Natural killer cell (primary cell): Measurements from ENCODE around the gene SPDEF. TPM values are rescaled to one million over a fixed set of nuclear protein-coding genes. Genes with fewer than 3 reads are reported as not detected.

Source experiments
- ATAC-seq, 3 donors: fragments of 150-1000 bp in 2 of 3; fragments of 200-7000 bp in 1 of 3; cut with Tn5 transposase; 1 replicate in 1 of 3; 2 replicates in 2 of 3; pipeline ENCODE4 v1.10.0; 2021; ENCODE audit warnings: mild to moderate bottlenecking in 2 of 3, moderate library complexity in 2 of 3
- DNase-seq, 2 donors: peaks; one replicate each; pipeline versions ENCODE4 v3.0.0 to v3.0.0-alpha.2; 2013 to 2021; ENCODE audit warnings: mixed read lengths in 1 of 2
- H3K27ac ChIP-seq: one replicate; pipeline ENCODE4 v1.5.1; 2013; ENCODE audit warnings: mild to moderate bottlenecking, low read length
- H3K27me3 ChIP-seq: one replicate; pipeline ENCODE4 v1.6.1; 2013; ENCODE audit warnings: low read length; ENCODE audit not compliant: control insufficient read depth, insufficient read depth
- H3K36me3 ChIP-seq: one replicate; pipeline ENCODE4 v1.6.1; 2013; ENCODE audit warnings: low read length; ENCODE audit not compliant: control insufficient read depth, insufficient read depth
- H3K4me1 ChIP-seq: one replicate; pipeline ENCODE4 v1.6.1; 2013; ENCODE audit warnings: low read length; ENCODE audit not compliant: control insufficient read depth, insufficient read depth
- H3K4me3 ChIP-seq: one replicate; pipeline ENCODE4 v1.5.1; 2013; ENCODE audit warnings: low read length
- H3K9me3 ChIP-seq: one replicate; pipeline ENCODE4 v1.6.1; 2013; ENCODE audit warnings: low read length; ENCODE audit not compliant: control insufficient read depth, insufficient read depth
- H3K27ac Mint-ChIP-seq, 2 donors: one replicate each; pipeline ENCODE4 v1.8.0; 2022; ENCODE audit warnings: mild to moderate bottlenecking in 2 of 2, mixed read lengths in 2 of 2, moderate library complexity in 1 of 2
- H3K27me3 Mint-ChIP-seq, 2 donors: one replicate each; pipeline ENCODE4 v1.8.0; 2022; ENCODE audit warnings: low read depth in 2 of 2, mixed read lengths in 2 of 2
- H3K36me3 Mint-ChIP-seq: one replicate; pipeline ENCODE4 v1.8.0; 2022; ENCODE audit warnings: mixed read lengths
- H3K4me1 Mint-ChIP-seq, 2 donors: one replicate each; pipeline ENCODE4 v1.8.0; 2022; ENCODE audit warnings: mixed read lengths in 2 of 2
- H3K4me3 Mint-ChIP-seq: one replicate; pipeline ENCODE4 v1.8.0; 2022; ENCODE audit warnings: mild to moderate bottlenecking, moderate library complexity, mixed read lengths
- H3K9me3 Mint-ChIP-seq, 2 donors: one replicate each; pipeline ENCODE4 v1.8.0; 2022; ENCODE audit warnings: mixed read lengths in 2 of 2
- WGBS: methylation state at CpG from one replicate; pipeline ENCODE4 v1.1.7; 2013; ENCODE audit warnings: missing lambda C conversion rate; ENCODE audit not compliant: insufficient coverage; 5-methylcytosine and 5-hydroxymethylcytosine counted together
- intact Hi-C: fragments of 100-400 bp; cut with micrococcal nuclease; formaldehyde crosslinking; loops from one replicate; pipeline ENCODE4 v1.14.2; 2022
- total RNA-seq, 4 donors: library from RNA; stranded (reverse); fragments of 120-200 nt in 1 of 4; gene quantifications; one replicate each; pipeline versions ENCODE4 v1.2.3 to v1.2.4, GENCODE V29; 2013 to 2022
- TF ChIP-seq, protein P1 (sequence below): fragments of 200-600 bp; IDR thresholded peaks from one replicate; pipeline ENCODE4 v1.8.0; 2022; ENCODE audit warnings: antibody characterized with exemption

Gene SPDEF
- total RNA-seq, 3 donors from 2014 or later (not counting 1 experiment from before 2014, with no cell fraction given), result 0.25 to 0.68 (median 0.45) TPM

DNA sequence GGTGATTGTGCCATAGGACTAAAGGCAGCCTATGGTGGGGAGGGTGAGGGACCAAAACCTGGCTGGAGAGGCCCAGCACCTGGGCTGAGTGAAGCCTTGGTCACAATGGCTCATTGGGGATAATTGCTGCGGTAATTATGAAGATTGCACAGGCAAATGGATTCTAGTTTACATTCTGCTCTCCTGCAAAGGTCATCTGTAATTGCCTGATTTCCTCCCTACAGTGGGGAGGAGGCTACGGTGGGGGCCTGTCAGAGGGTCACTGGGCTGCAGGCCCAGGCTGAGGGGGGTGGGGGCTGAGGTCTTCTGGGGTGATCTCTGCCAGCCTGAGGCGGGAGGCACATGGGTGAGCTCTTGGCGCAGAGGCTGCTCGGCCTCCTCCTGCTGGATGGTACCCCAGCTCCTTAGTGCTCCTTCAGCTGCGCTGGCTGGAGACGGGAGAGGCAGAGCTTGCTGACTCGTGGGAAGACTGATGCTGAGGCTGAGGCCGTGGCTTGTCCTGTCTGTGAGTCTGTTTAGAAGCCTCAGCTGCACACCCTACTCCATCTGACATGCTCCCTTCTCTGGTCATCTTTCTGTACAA is 59.9 kb downstream of the SPDEF start:
- Mint-ChIP-seq H3K36me3 (no peaks in the 10 kb centered on the region), H3K27ac (no peak overlapping the region), H3K4me1 (no peaks in the 10 kb centered on the region), H3K4me3 (no peak overlapping the region), H3K27me3 (no peaks in the 10 kb centered on the region), H3K9me3 (no peaks in the 10 kb centered on the region)
- no peak for DNase-seq
- H3K4me3 ChIP-seq, result no peak overlapping the region
- no peaks in the 10 kb centered on the region for H3K27me3 ChIP-seq
- H3K4me1 ChIP-seq, result no peaks in the 10 kb centered on the region
- H3K36me3 ChIP-seq, result no peaks in the 10 kb centered on the region
- 72% methylated on average over 9 of the region's 9 CpGs for WGBS
- intact Hi-C loops, result no loop called here
- H3K27ac ChIP-seq, result no peak overlapping the region
- TF ChIP-seq, protein P1, sequence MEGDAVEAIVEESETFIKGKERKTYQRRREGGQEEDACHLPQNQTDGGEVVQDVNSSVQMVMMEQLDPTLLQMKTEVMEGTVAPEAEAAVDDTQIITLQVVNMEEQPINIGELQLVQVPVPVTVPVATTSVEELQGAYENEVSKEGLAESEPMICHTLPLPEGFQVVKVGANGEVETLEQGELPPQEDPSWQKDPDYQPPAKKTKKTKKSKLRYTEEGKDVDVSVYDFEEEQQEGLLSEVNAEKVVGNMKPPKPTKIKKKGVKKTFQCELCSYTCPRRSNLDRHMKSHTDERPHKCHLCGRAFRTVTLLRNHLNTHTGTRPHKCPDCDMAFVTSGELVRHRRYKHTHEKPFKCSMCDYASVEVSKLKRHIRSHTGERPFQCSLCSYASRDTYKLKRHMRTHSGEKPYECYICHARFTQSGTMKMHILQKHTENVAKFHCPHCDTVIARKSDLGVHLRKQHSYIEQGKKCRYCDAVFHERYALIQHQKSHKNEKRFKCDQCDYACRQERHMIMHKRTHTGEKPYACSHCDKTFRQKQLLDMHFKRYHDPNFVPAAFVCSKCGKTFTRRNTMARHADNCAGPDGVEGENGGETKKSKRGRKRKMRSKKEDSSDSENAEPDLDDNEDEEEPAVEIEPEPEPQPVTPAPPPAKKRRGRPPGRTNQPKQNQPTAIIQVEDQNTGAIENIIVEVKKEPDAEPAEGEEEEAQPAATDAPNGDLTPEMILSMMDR, result no peak
- ATAC-seq, result no peak
- H3K9me3 ChIP-seq, result no peaks in the 10 kb centered on the region

DNA sequence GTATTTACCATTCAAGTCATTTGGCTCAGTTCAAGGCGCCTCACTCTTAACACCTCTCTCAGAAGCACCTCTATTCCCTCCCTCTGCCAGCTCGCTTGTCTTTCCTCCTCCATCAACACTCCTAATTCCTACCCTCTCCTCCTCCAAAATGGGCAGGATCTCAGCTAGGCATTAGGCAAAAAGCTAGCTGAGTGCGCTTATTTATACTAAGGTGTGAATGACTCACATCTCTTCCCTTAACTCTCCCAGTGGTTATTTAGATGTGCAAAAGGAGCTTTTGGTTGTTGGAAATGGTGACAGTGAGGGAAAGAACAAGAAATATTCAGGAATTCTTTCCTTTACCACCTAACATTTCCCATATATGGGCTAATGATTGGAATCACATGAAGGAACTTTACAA is 61.2 kb downstream of the SPDEF start:
- no peaks in the 10 kb centered on the region for H3K4me1 ChIP-seq
- Mint-ChIP-seq H3K36me3 (no peaks in the 10 kb centered on the region), H3K4me1 (no peaks in the 10 kb centered on the region), H3K27me3 (no peaks in the 10 kb centered on the region), H3K27ac (no peak overlapping the region), H3K9me3 (no peaks in the 10 kb centered on the region), H3K4me3 (no peak overlapping the region)
- intact Hi-C loops, result no loop called here
- H3K27me3 ChIP-seq, result no peaks in the 10 kb centered on the region
- no peak overlapping the region for H3K4me3 ChIP-seq
- TF ChIP-seq, protein P1, result no peak
- H3K27ac ChIP-seq, result no peak overlapping the region
- no peaks in the 10 kb centered on the region for H3K9me3 ChIP-seq
- DNase-seq (no peak), ATAC-seq (no peak)
- no peaks in the 10 kb centered on the region for H3K36me3 ChIP-seq
- WGBS, result 88% methylated on average over 2 of the region's 3 CpGs

DNA sequence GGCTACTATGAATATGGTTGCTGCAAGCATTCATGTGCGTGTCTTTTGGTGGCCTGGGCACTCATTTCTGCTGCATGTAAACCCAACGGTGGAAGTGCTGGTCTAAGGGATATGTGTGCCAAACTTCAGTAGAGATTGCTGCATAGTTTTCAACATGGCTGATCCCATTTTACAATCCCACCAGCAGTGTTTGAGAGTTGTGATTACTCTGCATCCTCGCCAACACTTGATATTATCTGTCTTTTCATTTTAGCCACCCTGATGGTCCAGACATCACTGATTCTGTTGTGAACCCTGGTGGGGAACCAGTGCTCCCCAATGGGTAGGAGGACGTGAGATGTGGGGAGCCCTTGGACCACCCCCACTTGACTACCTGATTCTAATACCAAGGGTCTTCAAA is 62.8 kb downstream of the SPDEF start:
- Histone ChIP-seq H3K36me3 (no peaks in the 10 kb centered on the region), H3K27me3 (no peaks in the 10 kb centered on the region), H3K27ac (no peak overlapping the region), H3K9me3 (no peaks in the 10 kb centered on the region), H3K4me1 (peaks cover 14% of the 10 kb centered on the region), H3K4me3 (no peak overlapping the region)
- intact Hi-C loops, result no loop called here
- Mint-ChIP-seq H3K4me1 (no peaks in the 10 kb centered on the region), H3K4me3 (no peak overlapping the region), H3K36me3 (no peaks in the 10 kb centered on the region), H3K27me3 (no peaks in the 10 kb centered on the region), H3K27ac (no peak overlapping the region), H3K9me3 (no peaks in the 10 kb centered on the region)
- no peak for DNase-seq
- TF ChIP-seq, protein P1, result no peak
- ATAC-seq, result no peak
- WGBS, result 95% methylated on average over 4 of the region's 4 CpGs

DNA sequence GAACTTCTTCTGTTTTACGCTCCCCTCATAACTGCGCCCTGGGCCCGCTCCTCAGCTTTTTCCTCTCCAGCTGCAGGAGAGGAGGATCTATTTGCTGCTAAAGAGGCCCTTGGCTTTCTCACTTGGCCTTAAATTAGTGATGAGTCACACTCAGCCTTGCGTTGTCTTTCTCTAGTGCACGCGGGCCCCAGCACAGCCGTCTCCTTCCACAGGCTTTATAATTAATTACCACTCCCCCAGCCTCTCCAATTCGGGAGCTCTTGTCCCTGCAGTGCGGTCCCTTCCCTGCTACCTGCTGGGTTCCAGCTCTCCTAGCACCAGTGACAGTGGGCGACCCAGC is 65.1 kb downstream of the SPDEF start:
- DNase-seq (no peak), ATAC-seq (no peak)
- no peaks in the 10 kb centered on the region for H3K36me3 ChIP-seq
- Mint-ChIP-seq H3K27me3 (no peaks in the 10 kb centered on the region), H3K9me3 (no peaks in the 10 kb centered on the region), H3K27ac (no peak overlapping the region), H3K36me3 (no peaks in the 10 kb centered on the region), H3K4me1 (peaks cover 8 to 13% of the 10 kb centered on the region in 2 donors), H3K4me3 (no peak overlapping the region)
- intact Hi-C loops, result no loop called here
- H3K27ac ChIP-seq, result no peak overlapping the region
- H3K27me3 ChIP-seq, result no peaks in the 10 kb centered on the region
- 55% methylated on average over 10 of the region's 10 CpGs for WGBS
- TF ChIP-seq, protein P1, result no peak
- peaks cover 37% of the 10 kb centered on the region for H3K4me1 ChIP-seq
- no peak overlapping the region for H3K4me3 ChIP-seq
- no peaks in the 10 kb centered on the region for H3K9me3 ChIP-seq
